Peyer's patch (tissue), 4 donors: Measurements from ENCODE around the gene ENC1.

Experiments used
- POLR2A ChIP-seq, 2 donors: fragments of 450-650 bp; IDR thresholded peaks; one replicate each; pipeline ENCODE4 v1.5.1; 2017; ENCODE audit warnings: antibody characterized with exemption in 2 of 2, mild to moderate bottlenecking in 2 of 2, moderate library complexity in 2 of 2
- TF ChIP-seq, protein P1 (sequence below), 6 experiments: fragments of 450-650 bp in 4 of 6; fragments of 200-600 bp in 2 of 6; sonication (generic) in 1 of 6; IDR thresholded peaks; one replicate each; pipeline ENCODE4 v1.5.1; 2017 to 2019; ENCODE audit warnings: antibody characterized with exemption in 6 of 6, mild to moderate bottlenecking in 3 of 6, moderate library complexity in 1 of 6

GRCh38 chr5:74640450-74640953 lies at the start of gene ENC1:
- TF ChIP-seq, protein P1, sequence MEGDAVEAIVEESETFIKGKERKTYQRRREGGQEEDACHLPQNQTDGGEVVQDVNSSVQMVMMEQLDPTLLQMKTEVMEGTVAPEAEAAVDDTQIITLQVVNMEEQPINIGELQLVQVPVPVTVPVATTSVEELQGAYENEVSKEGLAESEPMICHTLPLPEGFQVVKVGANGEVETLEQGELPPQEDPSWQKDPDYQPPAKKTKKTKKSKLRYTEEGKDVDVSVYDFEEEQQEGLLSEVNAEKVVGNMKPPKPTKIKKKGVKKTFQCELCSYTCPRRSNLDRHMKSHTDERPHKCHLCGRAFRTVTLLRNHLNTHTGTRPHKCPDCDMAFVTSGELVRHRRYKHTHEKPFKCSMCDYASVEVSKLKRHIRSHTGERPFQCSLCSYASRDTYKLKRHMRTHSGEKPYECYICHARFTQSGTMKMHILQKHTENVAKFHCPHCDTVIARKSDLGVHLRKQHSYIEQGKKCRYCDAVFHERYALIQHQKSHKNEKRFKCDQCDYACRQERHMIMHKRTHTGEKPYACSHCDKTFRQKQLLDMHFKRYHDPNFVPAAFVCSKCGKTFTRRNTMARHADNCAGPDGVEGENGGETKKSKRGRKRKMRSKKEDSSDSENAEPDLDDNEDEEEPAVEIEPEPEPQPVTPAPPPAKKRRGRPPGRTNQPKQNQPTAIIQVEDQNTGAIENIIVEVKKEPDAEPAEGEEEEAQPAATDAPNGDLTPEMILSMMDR (IDR thresholded peaks at IDR 0.05): peak in 5 of 6 experiments; percentile 14 to 91 (median 83)
- peak; percentile 88 to 91 for TF ChIP-seq POLR2A (IDR thresholded peaks at IDR 0.05)
